ENCODE data around the gene RBM26. TPM values are rescaled to one million over a fixed set of nuclear protein-coding genes. Genes with fewer than 3 reads are reported as not detected.

Gene RBM26
- total and polyA plus RNA-seq, 2 experiments from 2014 or later: 46.0 to 69.3 TPM

DNA sequence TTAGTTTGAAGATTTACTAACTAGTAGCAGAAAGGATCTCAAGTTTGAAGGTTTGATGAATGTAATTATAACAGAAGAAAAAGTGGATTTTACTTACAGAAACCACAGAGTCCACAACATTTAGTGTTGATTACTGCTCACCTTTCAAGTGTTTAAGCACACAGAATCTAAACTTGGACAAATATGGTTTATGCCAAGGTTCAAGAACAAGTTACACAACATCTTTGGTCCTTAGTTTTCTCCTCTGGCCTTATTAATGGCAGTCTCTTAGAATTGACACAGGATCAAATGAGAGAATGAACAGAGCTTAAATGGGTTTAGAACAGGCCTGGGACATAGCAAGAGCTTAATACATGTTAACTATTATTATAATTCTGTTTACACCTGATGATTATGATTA, 133.0 kb downstream of the RBM26 start (continued):
- no peak for TF ChIP-seq ZNF462 (CRISPR knock-in tag; IDR thresholded peaks at IDR 0.05)

- Histone ChIP-seq H3K79me2 (replicated peaks; ENCODE audit: insufficient read depth) (no peaks in the 10 kb centered on the region), H3K36me3 (ENCODE audit: insufficient read depth) (no peaks in the 10 kb centered on the region), H2AFZ (no peak overlapping the region), H3K4me3 (no peak overlapping the region), H3K4me1 (ENCODE audit: insufficient read depth) (peaks cover 20% of the 10 kb centered on the region), H3F3A (replicated peaks; ENCODE audit: low read depth) (no peaks in the 10 kb centered on the region), H4K20me1 (replicated peaks; ENCODE audit: insufficient read depth) (no peaks in the 10 kb centered on the region), H3K4me2 (0 out of 2 replicates have a peak overlapping the region, but pooled peaks have one; percentile 0), H3K27me3 (ENCODE audit: insufficient read depth) (no peaks in the 10 kb centered on the region), H3K27ac (ENCODE audit: low read depth) (no peak overlapping the region), H3K9me2 (ENCODE audit: insufficient read depth) (no peaks in the 10 kb centered on the region)
- ATAC-seq (no peak), DNase-seq (ENCODE audit: low spot score) (no peak)
- H3K27me3 Mint-ChIP-seq (ENCODE audit: insufficient read depth, low read depth, poor library complexity): peaks cover 3% of the 10 kb centered on the region
- H3K36me3 Mint-ChIP-seq (ENCODE audit: low read depth): peaks cover 44% of the 10 kb centered on the region
- no peak overlapping the region for H3K4me3 Mint-ChIP-seq
- no peak overlapping the region for H3K27ac Mint-ChIP-seq
- peaks cover 23% of the 10 kb centered on the region for H3K4me1 Mint-ChIP-seq
- peaks cover 45% of the 10 kb centered on the region for H3K9me3 Mint-ChIP-seq
- TF ChIP-seq NANOG (IDR thresholded peaks at IDR 0.05; ENCODE audit: borderline replicate concordance) (no peak), EZH2 (IDR thresholded peaks at IDR 0.05; ENCODE audit: low read depth, unreplicated experiment) (no peak), STAT1 (IDR thresholded peaks at IDR 0.05; ENCODE audit: unreplicated experiment) (no peak), ZNF331 (CRISPR knock-in tag; IDR thresholded peaks at IDR 0.05; ENCODE audit: low read depth) (no peak), REST (IDR thresholded peaks at IDR 0.05; ENCODE audit: unreplicated experiment) (no peak), POLR2AphosphoS5 (IDR thresholded peaks at IDR 0.05; ENCODE audit: low read depth) (no peak)
- TF ChIP-seq, protein P1, sequence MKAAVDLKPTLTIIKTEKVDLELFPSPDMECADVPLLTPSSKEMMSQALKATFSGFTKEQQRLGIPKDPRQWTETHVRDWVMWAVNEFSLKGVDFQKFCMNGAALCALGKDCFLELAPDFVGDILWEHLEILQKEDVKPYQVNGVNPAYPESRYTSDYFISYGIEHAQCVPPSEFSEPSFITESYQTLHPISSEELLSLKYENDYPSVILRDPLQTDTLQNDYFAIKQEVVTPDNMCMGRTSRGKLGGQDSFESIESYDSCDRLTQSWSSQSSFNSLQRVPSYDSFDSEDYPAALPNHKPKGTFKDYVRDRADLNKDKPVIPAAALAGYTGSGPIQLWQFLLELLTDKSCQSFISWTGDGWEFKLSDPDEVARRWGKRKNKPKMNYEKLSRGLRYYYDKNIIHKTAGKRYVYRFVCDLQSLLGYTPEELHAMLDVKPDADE (IDR thresholded peaks at IDR 0.05): no peak
Observed at GRCh38 chr13:79271616-79272015, 134.4 kb downstream of the RBM26 start.

Measured in GM23338 (cell line).